HL-60/S4 treated with retinoic acid at 250 ng/mL for 4 days and 3 days (cell line): ENCODE data around the gene ALAS1.

ENCODE experiments used
- in situ Hi-C: fragments of 300-500 bp; cut with MboI; formaldehyde crosslinking; loops from 2 replicates; pipeline ENCODE4 v1.7.0; 2022; ENCODE audit warnings: low sequenced_read_pairs

Gene ALAS1

GRCh38 chr3:52233108-52233591 is 35.2 kb downstream of the ALAS1 start:
- in situ Hi-C loops, result loop anchor here (25.0 kb wide), 1 partner anchor 104 kb away; no protein-coding TSS in a partner anchor

- in situ Hi-C loops, result loop anchor here (25.0 kb wide), 1 partner anchor 103 kb away; no protein-coding TSS in a partner anchor
Observed at GRCh38 chr3:52233968-52234367, 36.0 kb downstream of the ALAS1 start.

GRCh38 chr3:52234516-52235447 is 36.8 kb downstream of the ALAS1 start:
- in situ Hi-C loops, result loop anchor here (25.0 kb wide), 1 partner anchor 103 kb away; no protein-coding TSS in a partner anchor

- in situ Hi-C loops, result loop anchor here (25.0 kb wide), 1 partner anchor 101 kb away; no protein-coding TSS in a partner anchor
Observed at GRCh38 chr3:52236424-52236886, 38.5 kb downstream of the ALAS1 start.

- in situ Hi-C loops, result loop anchor here (25.0 kb wide), 1 partner anchor 100 kb away; no protein-coding TSS in a partner anchor
Observed at GRCh38 chr3:52237006-52237656, 39.2 kb downstream of the ALAS1 start.

- in situ Hi-C loops, result loop anchor here (25.0 kb wide), 1 partner anchor 100 kb away; no protein-coding TSS in a partner anchor
Observed at GRCh38 chr3:52237657-52238172, 39.8 kb downstream of the ALAS1 start.

- in situ Hi-C loops, result loop anchor here (25.0 kb wide), 1 partner anchor 99 kb away; no protein-coding TSS in a partner anchor
Observed at GRCh38 chr3:52238193-52238760, 40.3 kb downstream of the ALAS1 start.

- in situ Hi-C loops, result loop anchor here (25.0 kb wide), 1 partner anchor 98 kb away; no protein-coding TSS in a partner anchor
Observed at GRCh38 chr3:52238761-52239701, 41.1 kb downstream of the ALAS1 start, which contains the start of gene TWF2. TSS of gene TWF2 (minus strand) at chr3:52239158. CDS start at chr3:52239016, 142 bp downstream.

- in situ Hi-C loops, result loop anchor here (25.0 kb wide), 1 partner anchor 97 kb away; no protein-coding TSS in a partner anchor
Observed at GRCh38 chr3:52240059-52240885, 42.3 kb downstream of the ALAS1 start.

- in situ Hi-C loops, result loop anchor here (25.0 kb wide), 1 partner anchor 96 kb away; no protein-coding TSS in a partner anchor
Observed at GRCh38 chr3:52240886-52241370, 43.0 kb downstream of the ALAS1 start.

GRCh38 chr3:52242039-52242438 is 44.1 kb downstream of the ALAS1 start:
- in situ Hi-C loops, result loop anchor here (25.0 kb wide), 1 partner anchor 95 kb away; no protein-coding TSS in a partner anchor

GRCh38 chr3:52243791-52244628 is 46.0 kb downstream of the ALAS1 start:
- in situ Hi-C loops, result loop anchor here (25.0 kb wide), 1 partner anchor 93 kb away; no protein-coding TSS in a partner anchor

- in situ Hi-C loops, result loop anchor here (25.0 kb wide), 1 partner anchor 92 kb away; no protein-coding TSS in a partner anchor
Observed at GRCh38 chr3:52245322-52246263, 47.6 kb downstream of the ALAS1 start, which contains the start of gene PPM1M. TSS of gene PPM1M (plus strand) at chr3:52245759. CDS start at chr3:52245825, 66 bp downstream.

GRCh38 chr3:52246264-52246620 is 48.3 kb downstream of the ALAS1 start:
- in situ Hi-C loops, result loop anchor here (25.0 kb wide), 1 partner anchor 91 kb away; no protein-coding TSS in a partner anchor

- in situ Hi-C loops, result loop anchor here (25.0 kb wide), 1 partner anchor 90 kb away; no protein-coding TSS in a partner anchor
Observed at GRCh38 chr3:52246728-52247408, 48.9 kb downstream of the ALAS1 start.
